GM18858 (cell line): Measurements from ENCODE around the gene CFAP119.

ENCODE experiments used
- ATAC-seq: cut with Tn5 transposase; IDR thresholded peaks from one replicate; pipeline ENCODE4 v1.9.1; 2021; ENCODE audit not compliant: unreplicated experiment

Gene CFAP119

GRCh38 chr16:30741461-30741914 is 20.4 kb downstream of the CFAP119 start:
- ATAC-seq: no peak

- no peak for ATAC-seq
Measured at GRCh38 chr16:30740364-30741251, 21.3 kb downstream of the CFAP119 start.

GRCh38 chr16:30738984-30739951 is 22.6 kb downstream of the CFAP119 start:
- ATAC-seq: no peak

GRCh38 chr16:30737794-30738648 is 23.8 kb downstream of the CFAP119 start:
- no peak for ATAC-seq

GRCh38 chr16:30736995-30737793 is 24.7 kb downstream of the CFAP119 start:
- ATAC-seq: no peak

GRCh38 chr16:30731411-30731810 is 30.5 kb downstream of the CFAP119 start:
- ATAC-seq: no peak

GRCh38 chr16:30728899-30729672 is 32.8 kb downstream of the CFAP119 start:
- ATAC-seq: no peak

GRCh38 chr16:30728321-30728720 is 33.5 kb downstream of the CFAP119 start:
- ATAC-seq: no peak

GRCh38 chr16:30725418-30725792 is 36.5 kb downstream of the CFAP119 start:
- no peak for ATAC-seq

- no peak for ATAC-seq
Measured at GRCh38 chr16:30724641-30725417, 37.0 kb downstream of the CFAP119 start.

- no peak for ATAC-seq
Measured at GRCh38 chr16:30723725-30724355, 38.0 kb downstream of the CFAP119 start.

GRCh38 chr16:30722916-30723315 is 38.9 kb downstream of the CFAP119 start:
- no peak for ATAC-seq

- ATAC-seq: no peak
Measured at GRCh38 chr16:30722443-30722842, 39.4 kb downstream of the CFAP119 start.

GRCh38 chr16:30721606-30722005 is 40.3 kb downstream of the CFAP119 start:
- no peak for ATAC-seq

GRCh38 chr16:30721167-30721566 is 40.7 kb downstream of the CFAP119 start:
- ATAC-seq: no peak

GRCh38 chr16:30720694-30721093 is 41.2 kb downstream of the CFAP119 start:
- no peak for ATAC-seq

- no peak for ATAC-seq
Measured at GRCh38 chr16:30720086-30720485, 41.8 kb downstream of the CFAP119 start.
